ENCODE measurements around the gene FAIM2. TPM values are rescaled to one million over a fixed set of nuclear protein-coding genes. Genes with fewer than 3 reads are reported as not detected.

FAIM2 gene
- total RNA-seq, 1 experiment from 2014 or later, result 0.49 TPM

DNA sequence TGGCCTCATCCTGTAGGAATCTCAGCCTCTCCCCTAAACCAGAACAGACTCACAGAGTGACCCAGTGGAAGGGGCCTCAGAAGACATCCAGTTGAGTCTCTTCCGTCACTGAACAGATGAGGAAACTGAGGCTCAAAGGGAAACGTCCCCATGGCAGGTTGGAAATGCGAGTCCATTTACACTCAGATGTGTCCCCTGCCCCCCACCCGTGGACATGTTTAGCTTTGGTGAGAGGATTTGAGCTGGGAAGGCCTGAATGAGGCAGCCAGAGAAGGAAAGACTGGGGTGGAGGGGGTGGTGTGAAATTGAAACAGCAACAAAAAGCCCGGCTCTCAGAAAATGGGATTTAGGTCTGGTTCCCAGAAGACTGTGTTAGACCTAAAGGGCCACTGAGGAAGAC is 1.7 kb downstream of the FAIM2 start:
- CTCF ChIA-PET, result interaction anchor here (0.7 kb wide), 1 partner anchor 52 kb away, joined by 3 read pairs; no protein-coding TSS in a partner anchor

DNA sequence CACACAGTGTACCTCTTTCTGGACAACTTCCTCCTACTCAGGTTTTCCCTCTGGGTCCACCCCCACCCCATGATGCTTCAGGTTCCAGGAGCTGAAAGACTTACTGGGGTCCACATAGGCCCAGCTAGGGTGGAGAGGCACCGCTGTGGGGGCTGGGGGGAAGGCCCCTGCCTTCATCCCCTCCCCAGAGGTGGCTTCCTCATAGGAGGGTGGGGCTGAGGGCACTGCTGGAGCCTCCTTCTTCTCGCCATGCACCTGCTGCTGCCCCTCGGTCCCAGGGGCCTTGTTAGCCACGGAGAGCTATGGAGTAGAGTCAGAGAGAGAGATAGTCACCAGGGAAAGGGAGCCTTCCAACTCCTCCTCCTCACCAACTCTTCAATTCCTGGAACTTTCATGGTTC is 2.7 kb downstream of the FAIM2 start:
- POLR2A ChIA-PET, result no interaction called here
- Histone ChIP-seq H3K27me3 (ENCODE audit: control insufficient read depth, insufficient read depth, low read length) (no peaks in the 10 kb centered on the region), H3K4me1 (ENCODE audit: control insufficient read depth, insufficient read depth, low read length) (no peaks in the 10 kb centered on the region), H3K36me3 (ENCODE audit: control insufficient read depth, insufficient read depth, low read length) (no peaks in the 10 kb centered on the region), H3K4me3 (ENCODE audit: low read depth in 2 of 2, low read length in 2 of 2) (no peak overlapping the region), H3K27ac (ENCODE audit: low read length) (no peak overlapping the region), H3K9me3 (ENCODE audit: control insufficient read depth, insufficient read depth, low read depth, low read length) (no peaks in the 10 kb centered on the region)
- in situ Hi-C loops (cut with HindIII; ENCODE audit: low pct_unique_long_range_greater_than_20kb, low sequenced_read_pairs) (no loop called here), intact Hi-C loops (cut with micrococcal nuclease; ENCODE audit: unreplicated experiment) (no loop called here)
- DNase-seq (ENCODE audit: low read depth, low spot score) (no peak), ATAC-seq (no peak)
- BruUV-seq (replicated peaks), result no TSS peak
- CTCF ChIA-PET, result no interaction called here
- TF ChIP-seq TCF7L2 (IDR thresholded peaks at IDR 0.05; ENCODE audit: low read depth, low read length), result no peak
- no peak for TF ChIP-seq SIN3A (IDR thresholded peaks at IDR 0.05; ENCODE audit: borderline replicate concordance, insufficient read depth, low read depth, low read length)
- no peak for TF ChIP-seq POLR2AphosphoS5 (IDR thresholded peaks at IDR 0.05; ENCODE audit: low read depth, low read length)
- TF ChIP-seq, protein P1, sequence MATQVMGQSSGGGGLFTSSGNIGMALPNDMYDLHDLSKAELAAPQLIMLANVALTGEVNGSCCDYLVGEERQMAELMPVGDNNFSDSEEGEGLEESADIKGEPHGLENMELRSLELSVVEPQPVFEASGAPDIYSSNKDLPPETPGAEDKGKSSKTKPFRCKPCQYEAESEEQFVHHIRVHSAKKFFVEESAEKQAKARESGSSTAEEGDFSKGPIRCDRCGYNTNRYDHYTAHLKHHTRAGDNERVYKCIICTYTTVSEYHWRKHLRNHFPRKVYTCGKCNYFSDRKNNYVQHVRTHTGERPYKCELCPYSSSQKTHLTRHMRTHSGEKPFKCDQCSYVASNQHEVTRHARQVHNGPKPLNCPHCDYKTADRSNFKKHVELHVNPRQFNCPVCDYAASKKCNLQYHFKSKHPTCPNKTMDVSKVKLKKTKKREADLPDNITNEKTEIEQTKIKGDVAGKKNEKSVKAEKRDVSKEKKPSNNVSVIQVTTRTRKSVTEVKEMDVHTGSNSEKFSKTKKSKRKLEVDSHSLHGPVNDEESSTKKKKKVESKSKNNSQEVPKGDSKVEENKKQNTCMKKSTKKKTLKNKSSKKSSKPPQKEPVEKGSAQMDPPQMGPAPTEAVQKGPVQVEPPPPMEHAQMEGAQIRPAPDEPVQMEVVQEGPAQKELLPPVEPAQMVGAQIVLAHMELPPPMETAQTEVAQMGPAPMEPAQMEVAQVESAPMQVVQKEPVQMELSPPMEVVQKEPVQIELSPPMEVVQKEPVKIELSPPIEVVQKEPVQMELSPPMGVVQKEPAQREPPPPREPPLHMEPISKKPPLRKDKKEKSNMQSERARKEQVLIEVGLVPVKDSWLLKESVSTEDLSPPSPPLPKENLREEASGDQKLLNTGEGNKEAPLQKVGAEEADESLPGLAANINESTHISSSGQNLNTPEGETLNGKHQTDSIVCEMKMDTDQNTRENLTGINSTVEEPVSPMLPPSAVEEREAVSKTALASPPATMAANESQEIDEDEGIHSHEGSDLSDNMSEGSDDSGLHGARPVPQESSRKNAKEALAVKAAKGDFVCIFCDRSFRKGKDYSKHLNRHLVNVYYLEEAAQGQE (IDR thresholded peaks at IDR 0.05; ENCODE audit: insufficient read depth in 1 of 2, low read depth in 2 of 2, low read length in 1 of 2), result no peak
- TF ChIP-seq, protein P2, sequence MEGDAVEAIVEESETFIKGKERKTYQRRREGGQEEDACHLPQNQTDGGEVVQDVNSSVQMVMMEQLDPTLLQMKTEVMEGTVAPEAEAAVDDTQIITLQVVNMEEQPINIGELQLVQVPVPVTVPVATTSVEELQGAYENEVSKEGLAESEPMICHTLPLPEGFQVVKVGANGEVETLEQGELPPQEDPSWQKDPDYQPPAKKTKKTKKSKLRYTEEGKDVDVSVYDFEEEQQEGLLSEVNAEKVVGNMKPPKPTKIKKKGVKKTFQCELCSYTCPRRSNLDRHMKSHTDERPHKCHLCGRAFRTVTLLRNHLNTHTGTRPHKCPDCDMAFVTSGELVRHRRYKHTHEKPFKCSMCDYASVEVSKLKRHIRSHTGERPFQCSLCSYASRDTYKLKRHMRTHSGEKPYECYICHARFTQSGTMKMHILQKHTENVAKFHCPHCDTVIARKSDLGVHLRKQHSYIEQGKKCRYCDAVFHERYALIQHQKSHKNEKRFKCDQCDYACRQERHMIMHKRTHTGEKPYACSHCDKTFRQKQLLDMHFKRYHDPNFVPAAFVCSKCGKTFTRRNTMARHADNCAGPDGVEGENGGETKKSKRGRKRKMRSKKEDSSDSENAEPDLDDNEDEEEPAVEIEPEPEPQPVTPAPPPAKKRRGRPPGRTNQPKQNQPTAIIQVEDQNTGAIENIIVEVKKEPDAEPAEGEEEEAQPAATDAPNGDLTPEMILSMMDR (IDR thresholded peaks at IDR 0.05), result no peak

More for the DNA sequence above, 1.7 kb downstream of the FAIM2 start:
- no TSS peak for BruUV-seq (replicated peaks)
- ATAC-seq, result no peak
- Histone ChIP-seq H3K4me1 (ENCODE audit: control insufficient read depth, insufficient read depth, low read length) (no peaks in the 10 kb centered on the region), H3K36me3 (ENCODE audit: control insufficient read depth, insufficient read depth, low read length) (no peaks in the 10 kb centered on the region), H3K27ac (ENCODE audit: low read length) (no peak overlapping the region), H3K27me3 (ENCODE audit: control insufficient read depth, insufficient read depth, low read length) (no peaks in the 10 kb centered on the region), H3K9me3 (ENCODE audit: control insufficient read depth, insufficient read depth, low read depth, low read length) (no peaks in the 10 kb centered on the region), H3K4me3 (ENCODE audit: low read depth in 2 of 2, low read length in 2 of 2) (no peak overlapping the region)
- intact Hi-C loops (cut with micrococcal nuclease; ENCODE audit: unreplicated experiment) (no loop called here), in situ Hi-C loops (cut with HindIII; ENCODE audit: low pct_unique_long_range_greater_than_20kb, low sequenced_read_pairs) (no loop called here)
- POLR2A ChIA-PET, result no interaction called here
- TF ChIP-seq POLR2AphosphoS5 (IDR thresholded peaks at IDR 0.05; ENCODE audit: low read depth, low read length), result no peak
- no peak for TF ChIP-seq SIN3A (IDR thresholded peaks at IDR 0.05; ENCODE audit: borderline replicate concordance, insufficient read depth, low read depth, low read length)
- TF ChIP-seq, protein P1 (IDR thresholded peaks at IDR 0.05; ENCODE audit: insufficient read depth in 1 of 2, low read depth in 2 of 2, low read length in 1 of 2), result no peak
- TF ChIP-seq TCF7L2 (IDR thresholded peaks at IDR 0.05; ENCODE audit: low read depth, low read length), result no peak
- DNase-seq (ENCODE audit: low read depth, low spot score), result no peak

Data from Panc1 (cell line).